HepG2 (cell line): ENCODE measurements around the gene ANKLE1. TPM values are rescaled to one million over a fixed set of nuclear protein-coding genes. Genes with fewer than 3 reads are reported as not detected.

Experiments used
- CREM ChIP-seq, 2 experiments: sonication (generic) in 1 of 2; formaldehyde crosslinking in 1 of 2; IDR thresholded peaks; 2 replicates each; pipeline versions ENCODE4 v1.4.0 to v1.6.1; 2016 to 2020; ENCODE audit warnings: antibody characterized with exemption in 1 of 2, mild to moderate bottlenecking in 1 of 2, missing genetic modification reagents in 1 of 2
- FOXA3 ChIP-seq: IDR thresholded peaks from 2 replicates; pipeline ENCODE4 v1.6.1; 2016; ENCODE audit warnings: missing genetic modification reagents, missing compliant biosample characterization
- IRF2 ChIP-seq: IDR thresholded peaks from 2 replicates; pipeline ENCODE4 v1.6.1; 2018; ENCODE audit warnings: missing genetic modification reagents, missing compliant biosample characterization
- KDM2A ChIP-seq: sonication (generic); formaldehyde crosslinking; IDR thresholded peaks from 2 replicates; pipeline ENCODE4 v1.4.0; 2020; ENCODE audit warnings: low read depth, missing genetic modification reagents, borderline replicate concordance
- KDM4B ChIP-seq: sonication (generic); formaldehyde crosslinking; IDR thresholded peaks from 2 replicates; pipeline ENCODE4 v1.4.0; 2020; ENCODE audit warnings: missing genetic modification reagents
- MATR3 ChIP-seq: sonication (generic); formaldehyde crosslinking; IDR thresholded peaks from 2 replicates; pipeline ENCODE4 v1.4.0; 2020; ENCODE audit warnings: missing genetic modification reagents
- NFATC3 ChIP-seq: sonication (generic); formaldehyde crosslinking; IDR thresholded peaks from 2 replicates; pipeline ENCODE4 v1.5.1; 2020; ENCODE audit warnings: mild to moderate bottlenecking, missing genetic modification reagents
- PCBP1 ChIP-seq: fragments of 200-400 bp; formaldehyde crosslinking; IDR thresholded peaks from 2 replicates; pipeline ENCODE4 v1.6.1; 2017; ENCODE audit warnings: mild to moderate bottlenecking, low read depth, low read length, borderline replicate concordance
- RXRA ChIP-seq: sonication (generic); formaldehyde crosslinking; IDR thresholded peaks from 2 replicates; pipeline ENCODE4 v1.5.1; 2020; ENCODE audit warnings: missing genetic modification reagents
- TCF12 ChIP-seq, 2 experiments: fragments of 450-650 bp in 1 of 2; sonication (generic) in 1 of 2; formaldehyde crosslinking in 1 of 2; IDR thresholded peaks; 2 replicates each; pipeline versions ENCODE4 v1.6.1 to v1.8.0; 2017 to 2022; ENCODE audit warnings: antibody characterized with exemption in 1 of 2, mild to moderate bottlenecking in 1 of 2, missing genetic modification reagents in 1 of 2, moderate library complexity in 1 of 2
- TGIF2 ChIP-seq: IDR thresholded peaks from 2 replicates; pipeline ENCODE4 v1.6.1; 2016; ENCODE audit warnings: control low read depth, missing compliant biosample characterization
- ZBTB42 ChIP-seq: sonication (generic); formaldehyde crosslinking; IDR thresholded peaks from 2 replicates; pipeline ENCODE4 v1.5.0; 2020; ENCODE audit warnings: mild to moderate bottlenecking, missing genetic modification reagents
- ZFP1 ChIP-seq: IDR thresholded peaks from 2 replicates; pipeline ENCODE4 v1.6.1; 2016
- ZNF34 ChIP-seq: sonication (generic); formaldehyde crosslinking; IDR thresholded peaks from 2 replicates; pipeline ENCODE4 v1.4.0; 2020; ENCODE audit warnings: mild to moderate bottlenecking, missing genetic modification reagents, borderline replicate concordance
- ZNF841 ChIP-seq: sonication (generic); formaldehyde crosslinking; IDR thresholded peaks from 2 replicates; pipeline ENCODE4 v1.8.1; 2023; ENCODE audit warnings: missing genetic modification reagents, borderline replicate concordance
- polyA plus RNA-seq, 8 experiments: library from polyadenylated mRNA; depleted of rRNA in 3 of 8; stranded (reverse) in 7 of 8; unstranded in 1 of 8; fragments of >200 nt; fragmentation: Illumina TruSeq in 4 of 8; extraction: Trizol in 4 of 8; gene quantifications; 2 replicates each; pipeline versions ENCODE4 v1.2.1 to v1.2.3, GENCODE V29; 2011 to 2016; ENCODE audit warnings: low read depth in 4 of 8, missing spikeins in 1 of 8, mixed read lengths in 1 of 8; ENCODE audit not compliant: insufficient read depth in 1 of 8
- total RNA-seq, 5 experiments: library from RNA; depleted of rRNA; stranded (reverse); fragments of >200 nt; fragmentation: Illumina TruSeq; extraction: Trizol; gene quantifications; 2 replicates each; pipeline ENCODE4 v1.2.3, GENCODE V29; 2016; ENCODE audit warnings: low read depth in 1 of 5
- TF ChIP-seq, protein P1 (sequence below): sonication (generic); formaldehyde crosslinking; IDR thresholded peaks from 2 replicates; pipeline ENCODE4 v1.5.0; 2020; ENCODE audit warnings: mild to moderate bottlenecking, missing genetic modification reagents
- TF ChIP-seq, protein P2 (sequence below): sonication (generic); formaldehyde crosslinking; IDR thresholded peaks from 2 replicates; pipeline ENCODE4 v1.5.1; 2020; ENCODE audit warnings: mild to moderate bottlenecking, moderate library complexity, missing genetic modification reagents
- TF ChIP-seq, protein P3 (sequence below): sonication (generic); formaldehyde crosslinking; IDR thresholded peaks from 2 replicates; pipeline ENCODE4 v1.9.0; 2021; ENCODE audit warnings: missing genetic modification reagents, borderline replicate concordance
- TF ChIP-seq, protein P4 (sequence below): sonication (generic); formaldehyde crosslinking; IDR thresholded peaks from 2 replicates; pipeline ENCODE4 v1.5.0; 2020; ENCODE audit warnings: mild to moderate bottlenecking, missing genetic modification reagents
- TF ChIP-seq, protein P5 (sequence below): IDR thresholded peaks from 2 replicates; pipeline ENCODE4 v1.6.1; 2016; ENCODE audit warnings: mild to moderate bottlenecking

ANKLE1 gene
- total and polyA plus RNA-seq, 2 of the 13 experiments (the other 11 are each of a cell fraction or from before 2014, with no cell fraction given), result 0.69 to 1.5 TPM

DNA sequence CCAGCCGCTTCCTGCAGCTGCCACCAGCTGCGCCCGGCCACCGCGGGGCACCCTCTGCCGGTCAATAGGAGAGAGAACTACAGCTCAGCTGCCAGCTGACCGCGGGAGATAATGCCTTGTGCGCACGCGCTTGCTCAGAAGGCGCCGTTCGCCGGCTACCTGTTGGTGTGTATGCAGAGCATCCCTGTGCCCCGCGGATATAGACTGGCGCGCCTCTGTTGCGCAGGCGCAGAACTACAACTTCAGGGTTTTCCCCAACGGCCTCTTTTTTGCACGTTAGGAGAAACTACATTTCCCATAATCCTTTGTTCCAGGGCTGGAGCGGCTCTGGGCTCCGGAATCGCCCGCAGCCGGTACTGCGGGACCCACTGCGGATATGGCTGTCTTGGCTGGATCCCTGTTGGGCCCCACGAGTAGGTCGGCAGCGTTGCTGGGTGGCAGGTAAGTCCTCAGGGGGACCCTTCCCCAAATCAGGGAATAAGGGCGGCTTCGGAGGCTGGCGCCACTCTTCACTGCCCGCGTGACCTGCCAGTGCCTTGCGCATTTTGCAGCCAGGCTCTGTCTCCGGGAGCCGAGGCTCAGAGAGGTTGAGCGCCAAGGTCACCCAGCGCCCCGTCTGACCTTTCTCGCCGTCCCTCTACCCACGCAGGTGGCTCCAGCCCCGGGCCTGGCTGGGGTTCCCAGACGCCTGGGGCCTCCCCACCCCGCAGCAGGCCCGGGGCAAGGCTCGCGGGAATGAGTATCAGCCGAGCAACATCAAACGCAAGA lies 24.0 kb downstream of the ANKLE1 start, which contains the start of gene MRPL34 (continued):
- TF ChIP-seq TCF12 (IDR thresholded peaks at IDR 0.05) (no peak), TCF12 (CRISPR knock-in tag; IDR thresholded peaks at IDR 0.05) (0 out of 2 replicates have a peak, but pooled peaks have one; percentile 20), NFATC3 (CRISPR knock-in tag) (no peak), ZNF34 (CRISPR knock-in tag) (no peak), ZBTB42 (CRISPR knock-in tag) (no peak; the same call in 1 of the 2 replicates), ZFP1 (CRISPR knock-in tag) (no peak), FOXA3 (CRISPR knock-in tag) (peak; percentile 62), PCBP1 (no peak), RXRA (peak; percentile 25; the same call in 1 of the 2 replicates), TGIF2 (CRISPR knock-in tag) (no peak), MATR3 (CRISPR knock-in tag) (no peak), CREM (IDR thresholded peaks at IDR 0.05) (peak; percentile 58; the same call in 1 of the 2 replicates), CREM (CRISPR knock-in tag; IDR thresholded peaks at IDR 0.05) (no peak), ZNF841 (CRISPR knock-in tag) (no peak), KDM4B (no peak), KDM2A (peak; percentile 58; the same call in 1 of the 2 replicates), IRF2 (CRISPR knock-in tag) (peak; percentile 77; the same call in 1 of the 2 replicates)
- TF ChIP-seq, protein P1, sequence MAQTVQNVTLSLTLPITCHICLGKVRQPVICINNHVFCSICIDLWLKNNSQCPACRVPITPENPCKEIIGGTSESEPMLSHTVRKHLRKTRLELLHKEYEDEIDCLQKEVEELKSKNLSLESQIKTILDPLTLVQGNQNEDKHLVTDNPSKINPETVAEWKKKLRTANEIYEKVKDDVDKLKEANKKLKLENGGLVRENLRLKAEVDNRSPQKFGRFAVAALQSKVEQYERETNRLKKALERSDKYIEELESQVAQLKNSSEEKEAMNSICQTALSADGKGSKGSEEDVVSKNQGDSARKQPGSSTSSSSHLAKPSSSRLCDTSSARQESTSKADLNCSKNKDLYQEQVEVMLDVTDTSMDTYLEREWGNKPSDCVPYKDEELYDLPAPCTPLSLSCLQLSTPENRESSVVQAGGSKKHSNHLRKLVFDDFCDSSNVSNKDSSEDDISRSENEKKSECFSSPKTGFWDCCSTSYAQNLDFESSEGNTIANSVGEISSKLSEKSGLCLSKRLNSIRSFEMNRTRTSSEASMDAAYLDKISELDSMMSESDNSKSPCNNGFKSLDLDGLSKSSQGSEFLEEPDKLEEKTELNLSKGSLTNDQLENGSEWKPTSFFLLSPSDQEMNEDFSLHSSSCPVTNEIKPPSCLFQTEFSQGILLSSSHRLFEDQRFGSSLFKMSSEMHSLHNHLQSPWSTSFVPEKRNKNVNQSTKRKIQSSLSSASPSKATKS (CRISPR knock-in tag), result no peak
- TF ChIP-seq, protein P2, sequence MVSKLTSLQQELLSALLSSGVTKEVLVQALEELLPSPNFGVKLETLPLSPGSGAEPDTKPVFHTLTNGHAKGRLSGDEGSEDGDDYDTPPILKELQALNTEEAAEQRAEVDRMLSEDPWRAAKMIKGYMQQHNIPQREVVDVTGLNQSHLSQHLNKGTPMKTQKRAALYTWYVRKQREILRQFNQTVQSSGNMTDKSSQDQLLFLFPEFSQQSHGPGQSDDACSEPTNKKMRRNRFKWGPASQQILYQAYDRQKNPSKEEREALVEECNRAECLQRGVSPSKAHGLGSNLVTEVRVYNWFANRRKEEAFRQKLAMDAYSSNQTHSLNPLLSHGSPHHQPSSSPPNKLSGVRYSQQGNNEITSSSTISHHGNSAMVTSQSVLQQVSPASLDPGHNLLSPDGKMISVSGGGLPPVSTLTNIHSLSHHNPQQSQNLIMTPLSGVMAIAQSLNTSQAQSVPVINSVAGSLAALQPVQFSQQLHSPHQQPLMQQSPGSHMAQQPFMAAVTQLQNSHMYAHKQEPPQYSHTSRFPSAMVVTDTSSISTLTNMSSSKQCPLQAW (CRISPR knock-in tag), result 0 out of 2 replicates have a peak, but pooled peaks have one; percentile 13
- TF ChIP-seq, protein P3, sequence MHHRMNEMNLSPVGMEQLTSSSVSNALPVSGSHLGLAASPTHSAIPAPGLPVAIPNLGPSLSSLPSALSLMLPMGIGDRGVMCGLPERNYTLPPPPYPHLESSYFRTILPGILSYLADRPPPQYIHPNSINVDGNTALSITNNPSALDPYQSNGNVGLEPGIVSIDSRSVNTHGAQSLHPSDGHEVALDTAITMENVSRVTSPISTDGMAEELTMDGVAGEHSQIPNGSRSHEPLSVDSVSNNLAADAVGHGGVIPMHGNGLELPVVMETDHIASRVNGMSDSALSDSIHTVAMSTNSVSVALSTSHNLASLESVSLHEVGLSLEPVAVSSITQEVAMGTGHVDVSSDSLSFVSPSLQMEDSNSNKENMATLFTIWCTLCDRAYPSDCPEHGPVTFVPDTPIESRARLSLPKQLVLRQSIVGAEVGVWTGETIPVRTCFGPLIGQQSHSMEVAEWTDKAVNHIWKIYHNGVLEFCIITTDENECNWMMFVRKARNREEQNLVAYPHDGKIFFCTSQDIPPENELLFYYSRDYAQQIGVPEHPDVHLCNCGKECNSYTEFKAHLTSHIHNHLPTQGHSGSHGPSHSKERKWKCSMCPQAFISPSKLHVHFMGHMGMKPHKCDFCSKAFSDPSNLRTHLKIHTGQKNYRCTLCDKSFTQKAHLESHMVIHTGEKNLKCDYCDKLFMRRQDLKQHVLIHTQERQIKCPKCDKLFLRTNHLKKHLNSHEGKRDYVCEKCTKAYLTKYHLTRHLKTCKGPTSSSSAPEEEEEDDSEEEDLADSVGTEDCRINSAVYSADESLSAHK (CRISPR knock-in tag), result no peak
- TF ChIP-seq, protein P4, sequence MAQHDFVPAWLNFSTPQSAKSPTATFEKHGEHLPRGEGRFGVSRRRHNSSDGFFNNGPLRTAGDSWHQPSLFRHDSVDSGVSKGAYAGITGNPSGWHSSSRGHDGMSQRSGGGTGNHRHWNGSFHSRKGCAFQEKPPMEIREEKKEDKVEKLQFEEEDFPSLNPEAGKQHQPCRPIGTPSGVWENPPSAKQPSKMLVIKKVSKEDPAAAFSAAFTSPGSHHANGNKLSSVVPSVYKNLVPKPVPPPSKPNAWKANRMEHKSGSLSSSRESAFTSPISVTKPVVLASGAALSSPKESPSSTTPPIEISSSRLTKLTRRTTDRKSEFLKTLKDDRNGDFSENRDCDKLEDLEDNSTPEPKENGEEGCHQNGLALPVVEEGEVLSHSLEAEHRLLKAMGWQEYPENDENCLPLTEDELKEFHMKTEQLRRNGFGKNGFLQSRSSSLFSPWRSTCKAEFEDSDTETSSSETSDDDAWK (CRISPR knock-in tag), result no peak
- TF ChIP-seq, protein P5, sequence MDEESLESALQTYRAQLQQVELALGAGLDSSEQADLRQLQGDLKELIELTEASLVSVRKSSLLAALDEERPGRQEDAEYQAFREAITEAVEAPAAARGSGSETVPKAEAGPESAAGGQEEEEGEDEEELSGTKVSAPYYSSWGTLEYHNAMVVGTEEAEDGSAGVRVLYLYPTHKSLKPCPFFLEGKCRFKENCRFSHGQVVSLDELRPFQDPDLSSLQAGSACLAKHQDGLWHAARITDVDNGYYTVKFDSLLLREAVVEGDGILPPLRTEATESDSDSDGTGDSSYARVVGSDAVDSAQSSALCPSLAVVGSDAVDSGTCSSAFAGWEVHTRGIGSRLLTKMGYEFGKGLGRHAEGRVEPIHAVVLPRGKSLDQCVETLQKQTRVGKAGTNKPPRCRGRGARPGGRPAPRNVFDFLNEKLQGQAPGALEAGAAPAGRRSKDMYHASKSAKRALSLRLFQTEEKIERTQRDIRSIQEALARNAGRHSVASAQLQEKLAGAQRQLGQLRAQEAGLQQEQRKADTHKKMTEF, result peak; percentile 90
